MCF 10A (cell line): ENCODE measurements around the gene MFAP4. TPM values are rescaled to one million over a fixed set of nuclear protein-coding genes. Genes with fewer than 3 reads are reported as not detected.
A peak's percentile ranks its signal among the peaks of the same experiment; 100 is the strongest.

Experiments
- BruUV-seq: library from RNA; stranded (reverse); fragments of 400-500 nt; replicated peaks from 2 replicates; lab custom pipeline; 2021; lab: Mats Ljungman, UMichigan
- CTCF ChIA-PET: fragments of 300-600 bp; sonication (Branson Sonifier 250); formaldehyde crosslinking; extraction: SDS; loops from one replicate; lab custom pipeline; 2021; ENCODE audit warnings: antibody characterized with exemption, inconsistent platforms; lab: Yijun Ruan, JAX
- POLR2A ChIA-PET: fragments of 300-600, 350-650 bp; sonication (Branson Sonifier 250); formaldehyde crosslinking; extraction: SDS; loops from one replicate; lab custom pipeline; 2020; ENCODE audit warnings: antibody characterized with exemption, inconsistent platforms; lab: Yijun Ruan, JAX
- DNase-seq: peaks from one replicate; pipeline ENCODE4 v3.0.0-alpha.2; 2018; ENCODE audit not compliant: unreplicated experiment
- H3K27ac Mint-ChIP-seq: one replicate; pipeline ENCODE4 v1.8.0; 2022; ENCODE audit warnings: mild to moderate bottlenecking, low read depth, mixed read lengths; ENCODE audit not compliant: unreplicated experiment
- H3K27me3 Mint-ChIP-seq: one replicate; pipeline ENCODE4 v1.8.0; 2022; ENCODE audit warnings: mixed read lengths; ENCODE audit not compliant: insufficient read depth, unreplicated experiment
- H3K36me3 Mint-ChIP-seq: one replicate; pipeline ENCODE4 v1.8.0; 2022; ENCODE audit warnings: mild to moderate bottlenecking, moderate library complexity, mixed read lengths; ENCODE audit not compliant: insufficient read depth, unreplicated experiment
- H3K4me1 Mint-ChIP-seq: one replicate; pipeline ENCODE4 v1.8.0; 2022; ENCODE audit warnings: mixed read lengths; ENCODE audit not compliant: insufficient read depth, unreplicated experiment
- H3K4me3 Mint-ChIP-seq: one replicate; pipeline ENCODE4 v1.8.0; 2022; ENCODE audit warnings: mild to moderate bottlenecking, moderate library complexity, mixed read lengths; ENCODE audit not compliant: unreplicated experiment
- H3K9me3 Mint-ChIP-seq: one replicate; pipeline ENCODE4 v1.8.0; 2022; ENCODE audit warnings: mixed read lengths; ENCODE audit not compliant: unreplicated experiment
- CTCF ChIP-seq: fragments of 200-600 bp; IDR thresholded peaks from one replicate; pipeline ENCODE4 v1.8.0; 2022; ENCODE audit warnings: antibody characterized with exemption, mild to moderate bottlenecking; ENCODE audit not compliant: unreplicated experiment
- intact Hi-C: fragments of 100-400 bp; cut with micrococcal nuclease; formaldehyde crosslinking; loops from 2 replicates; pipeline ENCODE4 v1.14.1; 2022
- total RNA-seq: library from RNA; stranded (reverse); gene quantifications from 2 replicates; pipeline ENCODE4 v1.2.3, GENCODE V29; 2022

Gene MFAP4
- total RNA-seq, 1 experiment from 2014 or later: not detected

GRCh38 chr17:19385521-19385983, 1.4 kb downstream of the MFAP4 start:
- H3K4me1 Mint-ChIP-seq: peaks cover 26% of the 10 kb centered on the region
- H3K4me3 Mint-ChIP-seq: no peak overlapping the region
- no peak for TF ChIP-seq CTCF
- POLR2A ChIA-PET: interaction anchor here (1.1 to 1.2 kb wide), 2 partner anchors 8 to 63 kb away, joined by 3 to 16 read pairs; partner anchors contain the start of gene MAPK7
- no peaks in the 10 kb centered on the region for H3K27me3 Mint-ChIP-seq
- no peak for DNase-seq
- no peak overlapping the region for H3K27ac Mint-ChIP-seq
- intact Hi-C loops: no loop called here
- BruUV-seq: no TSS peak
- CTCF ChIA-PET: interaction anchor here (1.3 to 2.8 kb wide), 2 partner anchors 22 to 62 kb away, joined by 5 to 6 read pairs; no protein-coding TSS in a partner anchor
- H3K9me3 Mint-ChIP-seq: no peaks in the 10 kb centered on the region
- peaks cover 23% of the 10 kb centered on the region for H3K36me3 Mint-ChIP-seq

- CTCF ChIA-PET: interaction anchor here (0.5 to 1.3 kb wide), 3 partner anchors 22 to 77 kb away, joined by 3 to 6 read pairs (median 5); no protein-coding TSS in a partner anchor
- no TSS peak for BruUV-seq
- Mint-ChIP-seq H3K4me3 (no peak overlapping the region), H3K27ac (peak overlapping the region; percentile 78), H3K9me3 (no peaks in the 10 kb centered on the region), H3K4me1 (peaks cover 26% of the 10 kb centered on the region), H3K36me3 (peaks cover 23% of the 10 kb centered on the region), H3K27me3 (no peaks in the 10 kb centered on the region)
- DNase-seq: peak; percentile 42
- intact Hi-C loops: no loop called here
- no peak for TF ChIP-seq CTCF
- POLR2A ChIA-PET: interaction anchor here (1.1 kb wide), 1 partner anchor 63 kb away, joined by 3 read pairs; no protein-coding TSS in a partner anchor
These were observed 2.1 kb downstream of the MFAP4 start for GRCh38 chr17:19384723-19385391.

- H3K36me3 Mint-ChIP-seq: peaks cover 28% of the 10 kb centered on the region
- peak overlapping the region; percentile 78 for H3K27ac Mint-ChIP-seq
- intact Hi-C loops: no loop called here
- H3K27me3 Mint-ChIP-seq: no peaks in the 10 kb centered on the region
- BruUV-seq: no TSS peak
- ChIA-PET POLR2A (no interaction called here), CTCF (interaction anchor here (1.1 kb wide), 1 partner anchor 63 kb away, joined by 6 read pairs; no protein-coding TSS in a partner anchor)
- no peaks in the 10 kb centered on the region for H3K9me3 Mint-ChIP-seq
- TF ChIP-seq CTCF: no peak
- peaks cover 36% of the 10 kb centered on the region for H3K4me1 Mint-ChIP-seq
- H3K4me3 Mint-ChIP-seq: no peak overlapping the region
- no peak for DNase-seq
These were observed 3.1 kb downstream of the MFAP4 start for GRCh38 chr17:19383681-19384470.
